Measurements from ENCODE around the gene CDKN2AIP.
A peak's percentile ranks its signal among the peaks of the same experiment; 100 is the strongest.

The CDKN2AIP gene, protein sequence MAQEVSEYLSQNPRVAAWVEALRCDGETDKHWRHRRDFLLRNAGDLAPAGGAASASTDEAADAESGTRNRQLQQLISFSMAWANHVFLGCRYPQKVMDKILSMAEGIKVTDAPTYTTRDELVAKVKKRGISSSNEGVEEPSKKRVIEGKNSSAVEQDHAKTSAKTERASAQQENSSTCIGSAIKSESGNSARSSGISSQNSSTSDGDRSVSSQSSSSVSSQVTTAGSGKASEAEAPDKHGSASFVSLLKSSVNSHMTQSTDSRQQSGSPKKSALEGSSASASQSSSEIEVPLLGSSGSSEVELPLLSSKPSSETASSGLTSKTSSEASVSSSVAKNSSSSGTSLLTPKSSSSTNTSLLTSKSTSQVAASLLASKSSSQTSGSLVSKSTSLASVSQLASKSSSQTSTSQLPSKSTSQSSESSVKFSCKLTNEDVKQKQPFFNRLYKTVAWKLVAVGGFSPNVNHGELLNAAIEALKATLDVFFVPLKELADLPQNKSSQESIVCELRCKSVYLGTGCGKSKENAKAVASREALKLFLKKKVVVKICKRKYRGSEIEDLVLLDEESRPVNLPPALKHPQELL

DNA sequence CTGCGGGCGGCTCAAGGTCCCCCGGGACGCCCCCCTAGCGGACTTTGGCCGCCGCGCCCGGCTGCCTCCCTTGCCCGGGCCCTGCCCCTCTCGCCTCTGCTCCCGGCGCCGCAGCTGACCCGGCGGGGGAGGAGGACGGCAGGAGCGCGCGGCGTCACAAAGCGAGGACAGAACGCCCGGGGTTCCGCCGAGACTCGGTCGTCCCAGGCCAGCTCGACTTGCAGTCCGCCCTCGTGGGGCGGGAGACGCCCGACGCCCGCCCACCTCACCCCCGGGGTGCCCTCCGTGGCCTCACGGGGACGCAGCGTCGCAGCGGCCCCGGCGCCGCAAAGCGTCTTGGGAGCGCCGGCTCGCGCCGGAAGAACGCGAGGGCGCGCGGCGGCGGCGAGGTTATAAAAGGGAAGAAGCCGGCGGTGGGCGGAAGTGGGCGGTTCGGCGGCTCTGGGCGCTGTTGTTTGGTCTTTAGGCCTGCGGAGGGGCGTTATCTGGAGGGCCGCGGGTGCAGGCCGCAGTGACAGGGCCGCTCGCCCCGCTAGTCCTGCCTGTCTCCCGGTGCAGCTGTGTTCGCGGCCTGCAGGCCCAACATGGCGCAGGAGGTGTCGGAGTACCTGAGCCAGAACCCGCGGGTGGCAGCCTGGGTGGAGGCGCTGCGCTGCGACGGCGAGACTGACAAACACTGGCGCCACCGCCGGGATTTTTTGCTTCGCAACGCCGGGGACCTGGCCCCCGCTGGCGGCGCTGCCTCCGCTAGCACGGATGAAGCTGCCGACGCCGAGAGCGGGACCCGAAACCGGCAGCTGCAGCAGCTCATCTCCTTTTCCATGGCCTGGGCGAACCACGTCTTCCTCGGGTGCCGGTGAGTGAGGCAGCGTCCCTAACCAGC, at the start of gene CDKN2AIP:
Gene CDKN2AIP (plus strand): TSS at position 423 of the 883 bp plus-strand sequence. CDS start 162 bp downstream, at position 585.
- DNase-seq: peak; percentile 92

GRCh38 chr4:183395395-183395794, 49.0 kb upstream of the CDKN2AIP start:
- DNase-seq: no peak

DNA sequence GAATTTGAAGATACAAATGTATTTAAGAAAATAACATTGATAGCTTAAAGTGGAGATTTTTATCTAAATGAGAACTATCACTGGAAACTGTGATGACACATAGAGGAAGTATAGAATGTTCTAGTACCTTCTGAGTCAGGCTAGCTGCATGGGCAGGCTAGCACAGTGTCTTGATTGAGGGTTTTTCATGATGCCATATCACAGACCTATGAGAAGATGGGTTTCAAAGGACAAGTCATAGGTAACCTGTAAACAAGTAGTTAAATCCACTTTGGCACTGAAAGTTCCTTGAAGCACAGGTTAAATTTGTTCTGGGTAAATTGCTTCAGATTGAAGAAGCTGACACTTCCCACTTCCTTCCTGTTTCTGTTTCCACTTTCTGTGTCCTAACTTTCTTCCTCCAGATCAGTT, 48.2 kb upstream of the CDKN2AIP start:
- DNase-seq: peak; percentile 9

GRCh38 chr4:183397741-183398297, 46.6 kb upstream of the CDKN2AIP start:
- DNase-seq: no peak

DNA sequence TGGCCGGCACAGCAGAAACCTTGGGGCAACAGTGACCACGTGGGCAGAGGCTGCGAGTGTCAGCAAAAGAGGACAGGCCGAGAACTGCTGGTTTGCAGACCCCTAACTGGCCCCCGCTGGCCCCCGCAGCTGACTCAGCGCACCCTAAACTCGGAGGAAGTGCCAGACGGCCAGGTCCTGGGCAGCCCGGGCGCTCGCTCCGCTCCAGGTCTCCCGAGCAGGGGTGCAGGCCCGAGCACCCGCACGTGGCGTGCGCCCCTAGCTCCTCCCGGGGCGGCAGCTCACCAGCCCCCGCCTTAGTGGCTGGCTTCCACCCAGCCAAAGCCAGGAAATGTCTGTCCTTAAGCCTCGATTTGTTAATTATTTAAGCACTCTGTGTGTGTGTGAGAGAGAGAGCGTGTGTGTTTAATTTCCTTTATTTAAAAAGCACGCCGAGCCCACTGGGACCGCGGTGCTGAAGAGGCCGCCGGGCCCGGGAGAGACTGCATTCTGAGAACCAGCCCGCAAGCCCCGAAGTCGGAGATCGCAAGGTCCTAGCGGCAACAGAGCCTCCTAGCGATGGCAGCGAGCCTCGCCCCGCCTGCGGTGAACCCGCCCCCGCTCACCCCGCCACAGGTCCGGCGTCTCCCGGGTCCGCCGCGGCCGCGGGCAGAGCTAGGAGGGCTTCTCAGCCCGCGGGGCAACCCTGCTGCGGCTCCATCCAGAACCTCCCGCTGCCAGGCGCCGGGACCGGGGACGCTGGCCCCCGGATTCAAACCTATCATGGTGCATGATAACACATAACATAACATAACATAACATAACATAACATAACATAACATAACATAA, 45.9 kb upstream of the CDKN2AIP start:
- peak; percentile 62 for DNase-seq

- DNase-seq: no peak
These were observed 45.3 kb upstream of the CDKN2AIP start for GRCh38 chr4:183399126-183399522.

GRCh38 chr4:183399616-183400015, 44.8 kb upstream of the CDKN2AIP start:
- DNase-seq: no peak

- no peak for DNase-seq
These were observed 44.4 kb upstream of the CDKN2AIP start for GRCh38 chr4:183400035-183400434.

DNA sequence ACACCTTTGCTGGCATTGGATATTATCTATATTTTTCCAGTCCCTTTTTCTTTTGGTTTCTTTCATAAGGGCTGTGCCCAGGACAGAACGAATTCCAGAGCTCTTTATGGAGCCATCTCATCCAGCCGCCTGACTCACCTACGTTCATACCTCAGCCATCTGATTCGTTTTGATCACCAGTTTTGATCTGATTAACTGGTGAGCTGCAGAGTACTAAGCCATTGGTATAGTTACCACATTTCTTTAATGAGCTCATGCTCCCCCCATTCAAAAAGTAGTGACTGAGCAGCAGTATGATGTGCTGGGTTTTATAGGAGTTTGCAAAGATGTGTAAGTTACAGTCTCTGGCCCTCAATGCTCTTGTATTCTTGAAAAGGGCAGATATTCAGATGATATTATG, 43.0 kb upstream of the CDKN2AIP start:
- no peak for DNase-seq

DNA sequence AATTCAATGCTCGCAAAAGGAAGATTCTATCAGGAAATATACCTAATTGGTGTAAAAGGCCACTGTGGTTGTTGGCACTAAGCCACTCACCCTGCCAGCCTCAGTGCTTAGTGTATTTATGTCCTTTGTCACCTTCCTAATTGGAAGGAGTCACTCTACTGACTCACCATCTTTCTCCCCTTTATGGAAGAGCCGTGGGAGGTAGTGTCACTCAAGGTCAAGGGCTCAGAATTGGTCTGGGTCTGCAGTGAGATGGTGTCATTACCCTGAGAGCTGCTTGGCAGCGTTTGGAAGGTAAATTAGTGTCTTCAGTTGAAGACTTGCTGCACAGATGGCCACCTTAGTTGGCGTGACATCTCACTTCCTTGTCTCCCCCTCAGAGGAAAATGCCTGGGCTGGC, 41.7 kb upstream of the CDKN2AIP start:
- DNase-seq: no peak

DNA sequence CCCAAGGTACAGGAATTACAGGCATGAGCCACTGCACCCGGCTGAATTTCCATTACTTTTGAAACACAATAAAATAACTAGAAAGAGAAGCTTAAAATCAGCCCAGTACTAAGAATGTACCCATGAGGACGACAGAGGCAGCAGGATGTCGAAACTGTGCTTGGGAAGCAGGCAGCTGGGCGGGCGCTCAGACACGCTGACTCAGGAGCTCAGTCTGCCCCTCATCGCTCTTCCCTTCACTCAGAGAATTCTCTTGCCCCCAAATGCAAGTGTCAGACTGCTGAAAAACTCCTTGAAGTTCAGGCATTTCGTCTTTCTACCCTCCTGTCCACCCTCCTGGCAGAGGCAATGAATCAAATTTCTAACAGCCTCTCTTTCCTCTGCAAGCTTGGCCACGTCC, 41.0 kb upstream of the CDKN2AIP start:
- no peak for DNase-seq

GRCh38 chr4:183403961-183404360, 40.5 kb upstream of the CDKN2AIP start:
- DNase-seq: no peak

GRCh38 chr4:183405303-183405702, 39.1 kb upstream of the CDKN2AIP start:
- DNase-seq: no peak

- DNase-seq: peak; percentile 93
These were observed 37.3 kb upstream of the CDKN2AIP start for GRCh38 chr4:183407128-183407585.

DNA sequence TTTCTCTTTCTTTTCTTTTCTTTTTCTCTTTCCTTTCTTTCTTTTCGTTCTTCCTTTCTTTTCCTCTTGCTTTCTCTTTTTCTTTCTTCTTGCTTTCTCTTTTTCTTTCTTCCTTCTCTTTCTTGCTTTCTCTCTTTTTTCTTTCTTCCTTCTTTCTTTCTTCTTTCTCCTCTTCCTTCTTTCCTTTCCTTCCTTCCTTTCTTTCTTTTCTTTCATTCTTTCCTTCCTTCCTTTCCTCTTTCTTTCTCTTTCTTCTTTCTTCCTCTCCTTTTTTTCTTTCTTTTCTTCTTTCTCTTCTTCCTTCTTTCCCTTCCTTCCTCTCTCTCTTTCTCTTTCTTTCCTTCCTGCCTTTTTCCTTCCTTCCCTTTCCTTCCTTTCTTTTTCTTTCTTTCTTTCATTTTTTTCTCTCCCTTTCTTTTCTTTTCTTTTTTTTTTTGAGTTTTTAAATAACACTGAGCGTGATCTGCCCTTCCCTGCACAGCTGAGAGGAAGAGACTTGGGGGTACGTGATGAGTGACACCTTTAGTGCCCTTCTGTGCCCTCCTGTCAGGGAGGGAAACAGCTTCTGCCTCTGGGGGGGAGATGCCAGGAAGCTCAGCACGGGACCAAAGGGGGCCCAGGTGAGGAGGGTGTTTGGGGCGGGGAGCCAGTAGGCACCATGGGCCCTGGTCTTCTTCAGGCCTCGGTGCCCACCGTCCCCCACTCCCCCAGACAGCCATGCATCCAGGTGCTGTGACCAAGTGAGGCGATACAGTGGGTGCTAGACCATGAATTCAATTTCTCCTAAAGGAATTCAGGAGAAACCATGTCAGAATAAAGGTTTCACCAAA, 36.6 kb upstream of the CDKN2AIP start:
- no peak for DNase-seq

DNA sequence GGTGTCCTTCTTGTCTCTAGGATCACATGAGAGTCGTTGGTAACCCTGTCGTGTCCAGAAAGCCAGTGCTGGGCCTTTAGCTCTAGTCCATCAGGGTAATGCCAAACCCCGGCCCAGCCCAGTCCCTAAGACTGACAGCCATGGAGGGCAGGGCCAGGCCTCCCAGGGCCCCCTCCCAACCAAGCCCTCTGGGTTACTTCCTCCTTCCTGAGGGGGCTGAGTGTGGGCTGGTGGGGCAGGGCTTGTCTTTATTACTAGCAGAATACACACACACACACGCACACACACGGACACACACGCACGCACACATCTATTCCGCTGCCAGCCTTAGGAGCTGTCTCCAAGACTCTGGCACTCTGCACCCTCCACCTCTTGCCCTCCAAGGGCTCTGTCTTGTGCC, 35.6 kb upstream of the CDKN2AIP start:
- DNase-seq: no peak

DNA sequence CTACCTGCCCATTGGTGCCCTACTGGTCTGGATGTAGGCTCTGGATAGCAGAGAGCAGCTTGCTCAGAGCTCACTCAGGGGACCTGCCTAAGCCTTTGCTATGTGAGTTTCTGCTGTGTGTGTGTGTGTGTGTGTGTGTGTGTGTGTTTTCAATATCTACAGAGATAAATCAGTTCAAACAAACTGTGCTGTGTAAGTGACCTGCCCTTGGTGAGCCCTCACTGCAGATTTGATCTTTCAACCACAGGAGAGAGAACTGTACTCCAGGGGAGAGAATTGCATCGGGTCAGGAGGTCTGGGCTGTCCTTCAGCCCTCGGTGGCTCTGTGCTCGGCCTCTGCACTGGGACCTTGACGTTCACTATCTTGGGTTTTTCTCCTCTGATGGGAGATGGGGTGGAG, 35.0 kb upstream of the CDKN2AIP start:
- DNase-seq: no peak

GRCh38 chr4:183409934-183410333, 34.5 kb upstream of the CDKN2AIP start:
- no peak for DNase-seq

- no peak for DNase-seq
These were observed 33.1 kb upstream of the CDKN2AIP start for GRCh38 chr4:183411291-183411861.

DNA sequence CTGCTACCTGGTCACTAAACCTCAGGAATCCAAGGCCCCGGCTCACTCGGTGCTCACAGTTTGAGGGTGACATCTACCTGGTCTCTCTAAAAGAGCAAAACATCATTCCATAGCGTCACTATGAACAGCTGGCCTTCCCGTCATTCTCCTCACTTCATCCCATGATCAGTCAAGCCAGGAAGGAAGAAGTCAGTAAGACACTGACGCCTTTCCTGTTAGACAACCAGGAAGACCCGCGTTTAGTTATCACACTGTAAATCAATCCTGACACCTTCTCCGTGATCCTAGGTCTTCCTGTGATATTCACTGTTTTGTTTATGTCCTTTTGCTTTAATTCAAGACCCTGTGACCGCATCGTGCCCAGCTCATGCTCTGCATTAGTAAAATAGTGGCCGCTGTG, 31.6 kb upstream of the CDKN2AIP start:
- DNase-seq: no peak
